Esophagus muscularis mucosa (tissue), 3 donors: ENCODE results near the gene TMEM131L.

Experiments used
- CTCF ChIP-seq, 3 experiments: fragments of 200-600 bp in 2 of 3; fragments of 450-650 bp in 1 of 3; sonication (generic) in 2 of 3; IDR thresholded peaks; one replicate each; pipeline ENCODE4 v1.5.1; 2017 to 2019; ENCODE audit warnings: antibody characterized with exemption in 3 of 3, mild to moderate bottlenecking in 2 of 3, moderate library complexity in 1 of 3
- POLR2A ChIP-seq: fragments of 450-650 bp; IDR thresholded peaks from one replicate; pipeline ENCODE4 v1.6.1; 2017; ENCODE audit warnings: antibody characterized with exemption, moderate library complexity, mild to moderate bottlenecking, low read depth
- POLR2AphosphoS5 ChIP-seq, 2 donors: sonication (generic); formaldehyde crosslinking; IDR thresholded peaks; one replicate each; pipeline ENCODE4 v1.6.1; 2017; ENCODE audit warnings: antibody characterized with exemption in 2 of 2

GRCh38 chr4:153595894-153596601, 129.9 kb downstream of the TMEM131L start:
- TF ChIP-seq CTCF (IDR thresholded peaks at IDR 0.05) (no peak), POLR2A (no peak), POLR2AphosphoS5 (IDR thresholded peaks at IDR 0.05) (no peak)
